ENCODE measurements around the gene ANKH. TPM values are rescaled to one million over a fixed set of nuclear protein-coding genes. Genes with fewer than 3 reads are reported as not detected.

The ANKH gene
- total RNA-seq, 1 donor from 2014 or later: 0.19 TPM

DNA sequence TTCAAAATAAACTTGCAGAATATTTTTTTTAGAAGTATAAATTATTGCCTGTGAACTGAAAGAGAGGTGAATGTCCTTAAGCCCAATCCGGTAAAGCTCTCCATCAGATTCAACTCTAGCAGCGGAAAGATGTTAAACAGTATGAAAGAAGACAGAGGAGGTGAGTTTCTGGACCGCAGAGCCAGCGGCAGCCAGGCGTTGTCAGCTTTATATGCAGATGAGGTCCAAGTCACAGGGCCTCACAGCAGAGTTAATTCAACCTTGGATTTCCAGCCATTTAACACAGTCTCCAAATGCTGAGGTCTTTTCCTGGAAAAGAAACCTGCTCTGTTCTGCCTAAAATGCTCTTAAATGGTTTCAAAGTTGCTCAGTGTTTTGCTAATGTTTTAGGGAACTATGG lies 131.6 kb downstream of the ANKH start:
- Histone ChIP-seq H2AFZ (replicated peaks) (no peak overlapping the region), H3K27ac (no peak overlapping the region)

DNA sequence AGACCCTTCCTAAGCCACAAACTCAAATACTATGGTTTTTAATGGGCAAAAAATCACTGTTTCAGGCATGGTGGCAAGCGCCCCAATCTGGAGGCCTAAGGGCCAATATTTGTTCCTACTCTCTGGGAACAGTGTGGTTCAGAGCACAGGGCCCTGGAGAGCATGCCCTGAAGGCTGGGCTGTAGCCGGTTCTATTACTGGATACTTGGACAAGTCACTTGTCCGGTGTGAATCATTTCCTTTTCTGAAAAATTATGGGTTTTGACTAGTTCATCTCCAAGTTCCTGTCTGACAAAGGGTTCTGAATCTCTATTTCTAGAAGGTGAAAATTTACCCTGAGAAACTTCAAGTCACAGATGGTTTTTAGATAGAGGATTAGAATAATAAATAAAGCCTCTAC lies 132.0 kb downstream of the ANKH start:
- Histone ChIP-seq H3K9ac (no peak overlapping the region), H3K4me2 (no peak overlapping the region), H3K27ac (no peak overlapping the region), H3K36me3 (no peaks in the 10 kb centered on the region), H3F3A (ENCODE audit: low read depth) (no peaks in the 10 kb centered on the region), H3K4me1 (peaks cover 34% of the 10 kb centered on the region), H3K79me2 (ENCODE audit: low read depth) (no peaks in the 10 kb centered on the region), H2AFZ (replicated peaks) (no peak overlapping the region), H3K9me3 (ENCODE audit: low read depth) (no peaks in the 10 kb centered on the region), H4K20me1 (ENCODE audit: low read depth) (no peaks in the 10 kb centered on the region), H3K4me3 (no peak overlapping the region), H3K27me3 (no peaks in the 10 kb centered on the region)
- H3K27me3 Mint-ChIP-seq (ENCODE audit: insufficient read depth, low read depth): peaks cover 4% of the 10 kb centered on the region
- H3K4me1 Mint-ChIP-seq: peaks cover 34% of the 10 kb centered on the region
- H3K4me3 Mint-ChIP-seq: no peak overlapping the region
- no peak for TF ChIP-seq EZH2phosphoT487 (IDR thresholded peaks at IDR 0.05)
- no peak for TF ChIP-seq CTCF (IDR thresholded peaks at IDR 0.05)
- no peak for TF ChIP-seq EZH2 (IDR thresholded peaks at IDR 0.05)
- DNase-seq (ENCODE audit: low spot score): no peak
- no peaks in the 10 kb centered on the region for H3K9me3 Mint-ChIP-seq
- H3K36me3 Mint-ChIP-seq: peaks cover 2% of the 10 kb centered on the region
- H3K27ac Mint-ChIP-seq: no peak overlapping the region

More for the DNA sequence above, 131.6 kb downstream of the ANKH start:
- no peaks in the 10 kb centered on the region for H3K79me2 ChIP-seq (ENCODE audit: low read depth)
- H3F3A ChIP-seq (ENCODE audit: low read depth): no peaks in the 10 kb centered on the region
- no peaks in the 10 kb centered on the region for H3K9me3 ChIP-seq (ENCODE audit: low read depth)
- peaks cover 4% of the 10 kb centered on the region for H3K27me3 Mint-ChIP-seq (ENCODE audit: insufficient read depth, low read depth)
- H3K4me2 ChIP-seq: no peak overlapping the region
- DNase-seq (ENCODE audit: low spot score): no peak
- H3K4me3 ChIP-seq: no peak overlapping the region
- no peak overlapping the region for H3K27ac Mint-ChIP-seq
- peaks cover 34% of the 10 kb centered on the region for H3K4me1 Mint-ChIP-seq
- peaks cover 2% of the 10 kb centered on the region for H3K36me3 Mint-ChIP-seq
- H3K9ac ChIP-seq: no peak overlapping the region
- no peaks in the 10 kb centered on the region for H4K20me1 ChIP-seq (ENCODE audit: low read depth)
- H3K9me3 Mint-ChIP-seq: no peaks in the 10 kb centered on the region
- H3K27me3 ChIP-seq: no peaks in the 10 kb centered on the region
- H3K36me3 ChIP-seq: no peaks in the 10 kb centered on the region
- no peak overlapping the region for H3K4me3 Mint-ChIP-seq
- peaks cover 34% of the 10 kb centered on the region for H3K4me1 ChIP-seq
- TF ChIP-seq EZH2 (IDR thresholded peaks at IDR 0.05) (no peak), EZH2phosphoT487 (IDR thresholded peaks at IDR 0.05) (no peak), CTCF (IDR thresholded peaks at IDR 0.05) (no peak)

DNA sequence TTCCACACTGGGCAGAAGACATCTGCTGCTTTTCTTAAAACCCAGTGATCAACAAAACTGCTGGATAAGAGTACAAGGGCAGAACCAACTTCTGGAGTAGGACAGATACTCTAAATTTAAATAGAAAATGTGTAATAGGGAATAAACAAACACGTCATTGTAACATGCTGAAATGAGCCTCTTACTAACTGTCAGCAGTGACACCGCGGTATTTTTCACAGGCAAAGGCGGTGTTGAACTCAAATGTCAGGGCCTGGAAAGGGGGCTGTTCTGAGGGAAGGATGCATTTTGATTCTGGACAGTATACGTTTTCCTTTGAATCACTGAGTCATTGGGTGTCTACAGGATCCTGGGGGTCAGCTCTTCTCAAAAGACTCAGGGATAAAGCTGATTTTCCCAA lies 133.5 kb downstream of the ANKH start:
- Histone ChIP-seq H3K79me2 (ENCODE audit: low read depth) (no peaks in the 10 kb centered on the region), H3K27ac (no peak overlapping the region), H2AFZ (replicated peaks) (no peak overlapping the region), H3K4me3 (no peak overlapping the region), H3F3A (ENCODE audit: low read depth) (no peaks in the 10 kb centered on the region), H3K36me3 (no peaks in the 10 kb centered on the region), H3K4me2 (no peak overlapping the region), H3K27me3 (no peaks in the 10 kb centered on the region), H3K4me1 (peaks cover 24% of the 10 kb centered on the region), H3K9ac (no peak overlapping the region), H4K20me1 (ENCODE audit: low read depth) (no peaks in the 10 kb centered on the region), H3K9me3 (ENCODE audit: low read depth) (no peaks in the 10 kb centered on the region)
- no peaks in the 10 kb centered on the region for H3K9me3 Mint-ChIP-seq
- TF ChIP-seq EZH2 (IDR thresholded peaks at IDR 0.05): no peak
- TF ChIP-seq EZH2phosphoT487 (IDR thresholded peaks at IDR 0.05): no peak
- no peak for TF ChIP-seq CTCF (IDR thresholded peaks at IDR 0.05)
- no peaks in the 10 kb centered on the region for H3K27me3 Mint-ChIP-seq (ENCODE audit: insufficient read depth, low read depth)
- H3K36me3 Mint-ChIP-seq: peaks cover 2% of the 10 kb centered on the region
- DNase-seq (ENCODE audit: low spot score): no peak
- H3K4me3 Mint-ChIP-seq: no peak overlapping the region
- peaks cover 35% of the 10 kb centered on the region for H3K4me1 Mint-ChIP-seq
- no peak overlapping the region for H3K27ac Mint-ChIP-seq

Measured in neural progenitor cell (in vitro differentiated cells).